ENCODE measurements around the gene HEBP1.

DNA sequence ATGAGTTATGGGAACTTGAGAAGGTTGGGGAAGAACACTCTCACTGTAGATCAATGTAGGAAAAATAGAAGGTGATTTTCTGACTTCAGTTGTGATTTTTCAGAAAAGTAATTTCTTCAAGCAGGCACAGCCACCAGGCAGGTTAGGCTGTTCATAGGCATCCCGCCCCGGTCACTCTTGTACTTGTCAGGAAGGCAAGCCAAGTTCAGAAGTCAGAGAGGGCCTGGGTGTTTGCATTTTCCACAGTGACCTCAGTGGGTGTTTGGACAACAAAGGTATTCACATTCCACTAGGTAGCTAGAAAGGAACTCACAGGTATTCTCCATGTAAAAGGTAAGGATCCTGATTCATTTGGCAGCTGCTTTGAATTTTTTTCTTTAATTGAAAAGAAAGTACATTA lies 41.2 kb upstream of the HEBP1 start:
- TF ChIP-seq, protein P1, sequence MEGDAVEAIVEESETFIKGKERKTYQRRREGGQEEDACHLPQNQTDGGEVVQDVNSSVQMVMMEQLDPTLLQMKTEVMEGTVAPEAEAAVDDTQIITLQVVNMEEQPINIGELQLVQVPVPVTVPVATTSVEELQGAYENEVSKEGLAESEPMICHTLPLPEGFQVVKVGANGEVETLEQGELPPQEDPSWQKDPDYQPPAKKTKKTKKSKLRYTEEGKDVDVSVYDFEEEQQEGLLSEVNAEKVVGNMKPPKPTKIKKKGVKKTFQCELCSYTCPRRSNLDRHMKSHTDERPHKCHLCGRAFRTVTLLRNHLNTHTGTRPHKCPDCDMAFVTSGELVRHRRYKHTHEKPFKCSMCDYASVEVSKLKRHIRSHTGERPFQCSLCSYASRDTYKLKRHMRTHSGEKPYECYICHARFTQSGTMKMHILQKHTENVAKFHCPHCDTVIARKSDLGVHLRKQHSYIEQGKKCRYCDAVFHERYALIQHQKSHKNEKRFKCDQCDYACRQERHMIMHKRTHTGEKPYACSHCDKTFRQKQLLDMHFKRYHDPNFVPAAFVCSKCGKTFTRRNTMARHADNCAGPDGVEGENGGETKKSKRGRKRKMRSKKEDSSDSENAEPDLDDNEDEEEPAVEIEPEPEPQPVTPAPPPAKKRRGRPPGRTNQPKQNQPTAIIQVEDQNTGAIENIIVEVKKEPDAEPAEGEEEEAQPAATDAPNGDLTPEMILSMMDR (IDR thresholded peaks at IDR 0.05) = no peak
- TF ChIP-seq EZH2 (IDR thresholded peaks at IDR 0.05) = no peak
